ENCODE data around the gene SPAG5. TPM values are rescaled to one million over a fixed set of nuclear protein-coding genes. Genes with fewer than 3 reads are reported as not detected.
A peak's percentile ranks its signal among the peaks of the same experiment; 100 is the strongest.

The SPAG5 gene
- total RNA-seq, 1 donor from 2014 or later = 3.2 TPM

- H3K27ac ChIP-seq = no peak overlapping the region
- intact Hi-C loops (cut with DNase I) = no loop called here
- ATAC-seq = no peak
Observed at GRCh38 chr17:28529013-28529400, 69.8 kb downstream of the SPAG5 start.

GRCh38 chr17:28528327-28529012, 70.4 kb downstream of the SPAG5 start:
- peak; percentile 48 for ATAC-seq
- DNase-seq = no peak
- H3K4me1 ChIP-seq = no peaks in the 10 kb centered on the region
- no peaks in the 10 kb centered on the region for H3K27me3 ChIP-seq
- no peaks in the 10 kb centered on the region for H3K36me3 ChIP-seq
- H3K27ac ChIP-seq = no peak overlapping the region
- intact Hi-C loops (cut with DNase I) = no loop called here
- no peak overlapping the region for H3K4me3 ChIP-seq
- no peaks in the 10 kb centered on the region for H3K9me3 ChIP-seq
- TF ChIP-seq CTCF (IDR thresholded peaks at IDR 0.05) = no peak

More at GRCh38 chr17:28529013-28529400, 69.8 kb downstream of the SPAG5 start:
- H3K9me3 ChIP-seq = no peaks in the 10 kb centered on the region
- no peak overlapping the region for H3K4me3 ChIP-seq
- TF ChIP-seq CTCF (IDR thresholded peaks at IDR 0.05) = no peak
- H3K36me3 ChIP-seq = no peaks in the 10 kb centered on the region
- H3K27me3 ChIP-seq = no peaks in the 10 kb centered on the region
- no peak for DNase-seq
- H3K4me1 ChIP-seq = no peaks in the 10 kb centered on the region

GRCh38 chr17:28527859-28528258, 71.0 kb downstream of the SPAG5 start:
- Histone ChIP-seq H3K4me1 (no peaks in the 10 kb centered on the region), H3K27me3 (no peaks in the 10 kb centered on the region), H3K9me3 (no peaks in the 10 kb centered on the region), H3K27ac (no peak overlapping the region), H3K4me3 (no peak overlapping the region), H3K36me3 (no peaks in the 10 kb centered on the region)
- peak; percentile 53 for ATAC-seq
- peak; percentile 83 for DNase-seq
- intact Hi-C loops (cut with DNase I) = no loop called here
- TF ChIP-seq CTCF (IDR thresholded peaks at IDR 0.05) = no peak

Other genes starting within 250 kb of the SPAG5 start
- 55.3 TPM for gene POLDIP2, start 241.5 kb downstream of the SPAG5 start, total RNA-seq
- gene SEBOX, start 233.8 kb downstream of the SPAG5 start, total RNA-seq = not detected
- gene VTN, start 228.7 kb downstream of the SPAG5 start, total RNA-seq = 1.3 TPM
- 14.4 TPM for gene SARM1, start 227.3 kb downstream of the SPAG5 start, total RNA-seq
- gene SLC46A1, start 192.8 kb downstream of the SPAG5 start, total RNA-seq = 17.0 TPM
- 0.87 TPM for gene SLC13A2, start 125.4 kb downstream of the SPAG5 start, total RNA-seq
- gene FOXN1, start 92.7 kb downstream of the SPAG5 start, total RNA-seq = 0.35 TPM
- 22.7 TPM for gene UNC119, start 46.4 kb downstream of the SPAG5 start, total RNA-seq
- 43.0 TPM for gene PIGS, start 27.5 kb downstream of the SPAG5 start, total RNA-seq
- gene ALDOC, start 22.1 kb downstream of the SPAG5 start, total RNA-seq = 10.5 TPM
- gene RSKR, start 15.2 kb upstream of the SPAG5 start, total RNA-seq = 12.3 TPM
- 145 TPM for gene BLTP2, start 46.1 kb upstream of the SPAG5 start, total RNA-seq
- 52.8 TPM for gene SDF2, start 62.9 kb upstream of the SPAG5 start, total RNA-seq
- gene SUPT6H, start 63.2 kb upstream of the SPAG5 start, total RNA-seq = 62.4 TPM
- gene PROCA1, start 112.9 kb upstream of the SPAG5 start, total RNA-seq = 3.3 TPM
- gene RAB34, start 118.8 kb upstream of the SPAG5 start, total RNA-seq = 63.5 TPM
- gene RPL23A, start 121.0 kb upstream of the SPAG5 start, total RNA-seq = 1,221 TPM
- gene TLCD1, start 127.2 kb upstream of the SPAG5 start, total RNA-seq = 16.2 TPM
- gene NEK8, start 129.8 kb upstream of the SPAG5 start, total RNA-seq = 8.4 TPM
- 65.9 TPM for gene TRAF4, start 145.0 kb upstream of the SPAG5 start, total RNA-seq
- gene FAM222B, start 243.8 kb upstream of the SPAG5 start, total RNA-seq = 22.2 TPM

Data from upper lobe of right lung (tissue), 1 donor.